ENCODE measurements around the gene OCEL1. TPM values are rescaled to one million over a fixed set of nuclear protein-coding genes. Genes with fewer than 3 reads are reported as not detected.

The OCEL1 gene
- total RNA-seq (2014; rRNA removed; shearing (Covaris generic)) (5.9 and 10.2 TPM in 2 replicates), total RNA-seq (2022) (29.5 and 38.8 TPM in 2 replicates), Bru-seq, nascent RNA (percentile 49 among the genes with signal in this experiment), BruChase-seq, experiment 1, labeled RNA remaining after a 6-hour chase (percentile 54 among the genes with signal in this experiment), BruChase-seq, experiment 2, labeled RNA remaining after a 2-hour chase (percentile 57 among the genes with signal in this experiment)
- long read RNA-seq, transcript OCEL1-201 (6 exons, 1,133 nt) = major isoform, 5 of 28 reads
- long read RNA-seq, partial matches to known transcripts = 13 of 28 reads
- long read RNA-seq, other reads (novel, unspliced or antisense) = 6 of 28 reads

GRCh38 chr19:17226002-17226933 lies at the start of gene OCEL1:
Gene OCEL1, plus strand, starts transcription at chr19:17226226. Its CDS starts 22 bp downstream, at chr19:17226248.
- Histone ChIP-seq H3K4me1 (ENCODE audit: insufficient read depth, low read length, poor library complexity, severe bottlenecking) (peaks cover 25% of the 10 kb centered on the region), H4K20me1 (ENCODE audit: insufficient read depth, low read length) (no peaks in the 10 kb centered on the region), H3K4me2 (ENCODE audit: low read length) (peak within 1 kb of the TSS; percentile 99), H3K4me3 (ENCODE audit: low read depth, low read length, poor library complexity, severe bottlenecking) (peak within 1 kb of the TSS; percentile 81), H3K9me3 (ENCODE audit: low read length) (no peaks in the 10 kb centered on the region), H3K27ac (ENCODE audit: low read depth, low read length, poor library complexity, severe bottlenecking) (peak within 1 kb of the TSS; percentile 73), H3K36me3 (ENCODE audit: insufficient read depth, low read length) (peaks cover 22% of the 10 kb centered on the region; the same call in 1 of the 2 replicates), H2AFZ (ENCODE audit: low read length) (peak within 1 kb of the TSS; percentile 87; the same call in 1 of the 2 replicates), H3K9me2 (ENCODE audit: insufficient read depth, low read length) (no peaks in the 10 kb centered on the region), H3K79me2 (ENCODE audit: insufficient read depth, low read depth, low read length) (peaks cover 4% of the 10 kb centered on the region; the same call in 1 of the 2 replicates)
- no peak for TF ChIP-seq CTCF (conservative IDR thresholded peaks at IDR 0.05; ENCODE audit: low read length)
- TF ChIP-seq EZH2phosphoT487 (IDR thresholded peaks at IDR 0.05; ENCODE audit: borderline replicate concordance, low read depth, low read length) = no peak
- intact Hi-C loops (cut with micrococcal nuclease; ENCODE audit: unreplicated experiment) = loop anchor here (1.0 kb wide), 2 partner anchors 17 to 159 kb away; no protein-coding TSS in a partner anchor
- ChIA-PET POLR2A (interaction anchor here (0.6 to 1.5 kb wide), 7 partner anchors 14 to 616 kb away, joined by 3 to 7 read pairs (median 4); no protein-coding TSS in a partner anchor), CTCF (ENCODE audit: unreplicated experiment) (interaction anchor here (0.6 to 0.7 kb wide), 2 partner anchors 9 to 152 kb away, joined by 3 to 10 read pairs; no protein-coding TSS in a partner anchor)
- DNase-seq (ENCODE audit: low spot score) = peak; percentile 99
- BruUV-seq (replicated peaks) = no TSS peak

GRCh38 chr19:17178291-17178690 lies 47.7 kb upstream of the OCEL1 start:
- Histone ChIP-seq H3K79me2 (ENCODE audit: insufficient read depth, low read depth, low read length) (no peaks in the 10 kb centered on the region), H4K20me1 (ENCODE audit: insufficient read depth, low read length) (no peaks in the 10 kb centered on the region), H3K4me1 (ENCODE audit: insufficient read depth, low read length, poor library complexity, severe bottlenecking) (peaks cover 14% of the 10 kb centered on the region), H3K4me3 (ENCODE audit: low read depth, low read length, poor library complexity, severe bottlenecking) (no peak overlapping the region), H3K36me3 (ENCODE audit: insufficient read depth, low read length) (peaks cover 60% of the 10 kb centered on the region), H3K4me2 (ENCODE audit: low read length) (no peak overlapping the region), H3K9me3 (ENCODE audit: low read length) (no peaks in the 10 kb centered on the region), H3K27ac (ENCODE audit: low read depth, low read length, poor library complexity, severe bottlenecking) (no peak overlapping the region), H2AFZ (ENCODE audit: low read length) (no peak overlapping the region), H3K9me2 (ENCODE audit: insufficient read depth, low read length) (no peaks in the 10 kb centered on the region)
- TSS peak; percentile 45 for BruUV-seq (replicated peaks)
- DNase-seq (ENCODE audit: low spot score) = no peak
- intact Hi-C loops (cut with micrococcal nuclease; ENCODE audit: unreplicated experiment) = no loop called here
- CTCF ChIA-PET (ENCODE audit: unreplicated experiment) = no interaction called here
- POLR2A ChIA-PET = interaction anchor here (0.6 kb wide), 1 partner anchor 11 kb away, joined by 8 read pairs; no protein-coding TSS in a partner anchor
- TF ChIP-seq CTCF (conservative IDR thresholded peaks at IDR 0.05; ENCODE audit: low read length) = no peak
- TF ChIP-seq EZH2phosphoT487 (IDR thresholded peaks at IDR 0.05; ENCODE audit: borderline replicate concordance, low read depth, low read length) = no peak

Measured in OCI-LY7 (cell line).